Activated CD8-positive, alpha-beta T cell treated with anti-CD3 and anti-CD28 coated beads for 36 hours (primary cell): ENCODE data around the gene MDFIC2. TPM values are rescaled to one million over a fixed set of nuclear protein-coding genes. Genes with fewer than 3 reads are reported as not detected.
"Not testable (repeated sequence)": the region's sequence is repeated elsewhere in the genome, so short reads cannot be mapped to it uniquely, and the experiment has no call there.

ENCODE experiments used
- ATAC-seq: fragments of 200-7000 bp; cut with Tn5 transposase; one replicate; pipeline ENCODE4 v1.10.0; 2021; ENCODE audit warnings: mild to moderate bottlenecking, moderate library complexity
- CTCF ChIA-PET: fragments of 350-600 bp; sonication (Branson Sonifier 250); formaldehyde crosslinking; loops from one replicate; lab custom pipeline; 2021; ENCODE audit warnings: antibody characterized with exemption; lab: Charles Lee
- POLR2A ChIA-PET: fragments of 350-600 bp; sonication (Branson Sonifier 250); formaldehyde crosslinking; loops from one replicate; lab custom pipeline; 2021; ENCODE audit warnings: antibody characterized with exemption; lab: Charles Lee
- DNase-seq: peaks from one replicate; pipeline ENCODE4 v3.0.0-alpha.2; 2020
- H3K27ac Mint-ChIP-seq: one replicate; pipeline ENCODE4 v1.8.0; 2021; ENCODE audit warnings: mild to moderate bottlenecking, mixed read lengths
- H3K27me3 Mint-ChIP-seq: one replicate; pipeline ENCODE4 v1.8.0; 2021; ENCODE audit warnings: mixed read lengths
- H3K36me3 Mint-ChIP-seq: one replicate; pipeline ENCODE4 v1.8.0; 2021; ENCODE audit warnings: low read depth, mixed read lengths
- H3K4me1 Mint-ChIP-seq: one replicate; pipeline ENCODE4 v1.8.0; 2021; ENCODE audit warnings: low read depth, mixed read lengths
- H3K4me3 Mint-ChIP-seq: one replicate; pipeline ENCODE4 v1.8.0; 2021; ENCODE audit warnings: mild to moderate bottlenecking, moderate library complexity, mixed read lengths
- H3K9me3 Mint-ChIP-seq: one replicate; pipeline ENCODE4 v1.8.0; 2021; ENCODE audit warnings: mixed read lengths
- CTCF ChIP-seq: fragments of 200-600 bp; IDR thresholded peaks from one replicate; pipeline ENCODE4 v1.8.0; 2022; ENCODE audit warnings: antibody characterized with exemption, mild to moderate bottlenecking
- intact Hi-C: fragments of 100-400 bp; cut with micrococcal nuclease; formaldehyde crosslinking; loops from one replicate; pipeline ENCODE4 v1.10.0; 2022
- total RNA-seq, 2 experiments: library from RNA; stranded (reverse); gene quantifications; one replicate each; pipeline ENCODE4 v1.2.3, GENCODE V29; 2021

Gene MDFIC2
- total RNA-seq, 2 experiments from 2014 or later, result not detected

- no peak overlapping the region for H3K27ac Mint-ChIP-seq
- ATAC-seq (no peak), DNase-seq (peak; percentile 2)
- ChIA-PET CTCF (no interaction called here), POLR2A (no interaction called here)
- no peaks in the 10 kb centered on the region for H3K4me1 Mint-ChIP-seq
- H3K27me3 Mint-ChIP-seq, result peaks cover 3% of the 10 kb centered on the region
- TF ChIP-seq CTCF, result no peak
- intact Hi-C loops, result no loop called here
- no peaks in the 10 kb centered on the region for H3K9me3 Mint-ChIP-seq
- no peaks in the 10 kb centered on the region for H3K36me3 Mint-ChIP-seq
- H3K4me3 Mint-ChIP-seq, result no peak overlapping the region
These were observed 3.7 kb downstream of the MDFIC2 start for GRCh38 chr3:70308760-70309159.

- ChIA-PET CTCF (no interaction called here), POLR2A (no interaction called here)
- Mint-ChIP-seq H3K4me3 (no peak overlapping the region), H3K9me3 (no peaks in the 10 kb centered on the region), H3K27ac (no peak overlapping the region), H3K4me1 (no peaks in the 10 kb centered on the region), H3K36me3 (no peaks in the 10 kb centered on the region), H3K27me3 (peaks cover 3% of the 10 kb centered on the region)
- no peak for TF ChIP-seq CTCF
- ATAC-seq (no peak), DNase-seq (no peak)
- intact Hi-C loops, result no loop called here
These were observed 5.7 kb downstream of the MDFIC2 start for GRCh38 chr3:70306736-70307135.

GRCh38 chr3:70298385-70298784, 14.1 kb downstream of the MDFIC2 start:
- Mint-ChIP-seq H3K4me3 (no peak overlapping the region), H3K9me3 (no peaks in the 10 kb centered on the region), H3K27me3 (peaks cover 7% of the 10 kb centered on the region), H3K36me3 (no peaks in the 10 kb centered on the region), H3K27ac (no peak overlapping the region), H3K4me1 (no peaks in the 10 kb centered on the region)
- TF ChIP-seq CTCF, result no peak
- no peak for DNase-seq
- ATAC-seq, result no peak
- intact Hi-C loops, result no loop called here
- POLR2A ChIA-PET, result no interaction called here
- CTCF ChIA-PET, result no interaction called here

- CTCF ChIA-PET, result no interaction called here
- DNase-seq (no peak), ATAC-seq (no peak)
- Mint-ChIP-seq H3K36me3 (no peaks in the 10 kb centered on the region), H3K27ac (no peak overlapping the region), H3K27me3 (no peaks in the 10 kb centered on the region), H3K9me3 (no peaks in the 10 kb centered on the region), H3K4me1 (no peaks in the 10 kb centered on the region), H3K4me3 (no peak overlapping the region)
- intact Hi-C loops, result no loop called here
- POLR2A ChIA-PET, result no interaction called here
- TF ChIP-seq CTCF, result no peak
These were observed 21.3 kb downstream of the MDFIC2 start for GRCh38 chr3:70291097-70291482.

DNA sequence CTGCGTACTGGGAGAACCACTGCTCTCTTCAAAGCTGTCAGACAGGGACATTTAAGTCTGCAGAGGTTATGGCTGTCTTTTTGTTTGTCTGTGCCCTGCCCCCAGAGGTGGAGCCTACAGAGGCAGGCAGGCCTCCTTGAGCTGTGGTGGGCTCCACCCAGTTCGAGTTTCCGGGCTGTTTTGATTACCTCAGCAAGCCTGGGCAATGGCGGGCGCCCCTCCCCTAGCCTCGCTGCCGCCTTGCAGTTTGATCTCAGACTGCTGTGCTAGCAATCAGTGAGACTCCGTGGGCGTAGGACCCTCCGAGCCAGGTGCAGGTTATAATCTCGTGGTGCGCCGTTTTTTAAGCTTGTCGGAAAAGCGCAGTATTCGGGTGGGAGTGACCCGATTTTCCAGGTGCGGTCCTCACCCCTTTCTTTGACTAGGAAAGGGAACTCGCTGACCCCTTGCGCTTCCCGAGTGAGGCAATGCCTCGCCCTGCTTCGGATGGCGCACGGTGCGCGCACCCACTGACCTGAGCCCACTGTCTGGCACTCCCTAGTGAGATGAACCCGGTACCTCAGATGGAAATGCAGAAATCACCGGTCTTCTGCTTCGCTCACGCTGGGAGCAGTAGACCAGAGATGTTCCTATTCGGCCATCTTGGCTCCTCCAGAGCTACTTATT, 21.9 kb downstream of the MDFIC2 start:
- H3K9me3 Mint-ChIP-seq, ATAC-seq, intact Hi-C loops, H3K27ac Mint-ChIP-seq, POLR2A ChIA-PET, CTCF ChIA-PET, DNase-seq, H3K4me3 Mint-ChIP-seq, H3K27me3 Mint-ChIP-seq, H3K36me3 Mint-ChIP-seq, H3K4me1 Mint-ChIP-seq: not testable (repeated sequence)

DNA sequence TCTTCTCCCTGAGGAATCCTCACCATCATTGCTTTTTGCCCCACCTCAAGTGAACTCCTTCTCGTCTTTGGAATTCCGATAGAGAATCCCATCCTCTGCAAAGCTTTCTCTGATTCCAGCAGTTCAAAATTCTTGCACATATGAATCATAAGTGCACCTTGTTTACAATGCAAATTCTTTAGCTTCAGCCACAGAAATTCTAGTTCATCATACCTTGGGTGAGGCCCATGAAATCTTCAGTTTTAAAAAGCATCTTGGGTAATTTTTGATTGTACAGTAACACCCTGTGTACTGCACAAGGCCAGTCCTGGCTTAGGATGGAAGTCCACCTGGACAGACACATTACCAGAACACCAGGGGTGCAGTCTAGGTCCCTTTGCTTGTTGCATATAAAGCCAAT, 30.8 kb downstream of the MDFIC2 start:
- H3K36me3 Mint-ChIP-seq, result no peaks in the 10 kb centered on the region
- H3K27ac Mint-ChIP-seq, result no peak overlapping the region
- DNase-seq (no peak), ATAC-seq (no peak)
- POLR2A ChIA-PET, result no interaction called here
- TF ChIP-seq CTCF, result no peak
- CTCF ChIA-PET, result no interaction called here
- H3K9me3 Mint-ChIP-seq, result peaks cover 3% of the 10 kb centered on the region
- H3K27me3 Mint-ChIP-seq, result peaks cover 2% of the 10 kb centered on the region
- intact Hi-C loops, result no loop called here
- H3K4me3 Mint-ChIP-seq, result no peak overlapping the region
- no peaks in the 10 kb centered on the region for H3K4me1 Mint-ChIP-seq
